Nephron (organoid): Measurements from ENCODE around the gene HSPB2.

Experiments
- H3K27ac Mint-ChIP-seq, 3 experiments: 2 replicates each; pipeline ENCODE4 v1.8.0; 2020; ENCODE audit warnings: mixed read lengths in 3 of 3, mild to moderate bottlenecking in 2 of 3, moderate library complexity in 1 of 3
- H3K27me3 Mint-ChIP-seq: 2 replicates; pipeline ENCODE4 v1.8.0; 2021; ENCODE audit warnings: low read depth, mild to moderate bottlenecking, moderate library complexity, mixed read lengths
- H3K36me3 Mint-ChIP-seq: 2 replicates; pipeline ENCODE4 v1.8.0; 2020; ENCODE audit warnings: low read depth, mixed read lengths
- H3K4me1 Mint-ChIP-seq: 2 replicates; pipeline ENCODE4 v1.8.0; 2020; ENCODE audit warnings: mixed read lengths
- H3K4me3 Mint-ChIP-seq, 3 experiments: 2 replicates each; pipeline ENCODE4 v1.8.0; 2020; ENCODE audit warnings: mild to moderate bottlenecking in 3 of 3, mixed read lengths in 3 of 3, moderate library complexity in 2 of 3
- H3K9me3 Mint-ChIP-seq: 2 replicates; pipeline ENCODE4 v1.8.0; 2020; ENCODE audit warnings: mixed read lengths
- TF ChIP-seq, protein P1 (sequence below), 3 experiments: fragments of 200-600 bp; sonication (generic); IDR thresholded peaks; one replicate each; pipeline ENCODE4 v1.5.0; 2021; ENCODE audit warnings: antibody characterized with exemption in 3 of 3; ENCODE audit not compliant: unreplicated experiment in 3 of 3

Gene HSPB2

DNA sequence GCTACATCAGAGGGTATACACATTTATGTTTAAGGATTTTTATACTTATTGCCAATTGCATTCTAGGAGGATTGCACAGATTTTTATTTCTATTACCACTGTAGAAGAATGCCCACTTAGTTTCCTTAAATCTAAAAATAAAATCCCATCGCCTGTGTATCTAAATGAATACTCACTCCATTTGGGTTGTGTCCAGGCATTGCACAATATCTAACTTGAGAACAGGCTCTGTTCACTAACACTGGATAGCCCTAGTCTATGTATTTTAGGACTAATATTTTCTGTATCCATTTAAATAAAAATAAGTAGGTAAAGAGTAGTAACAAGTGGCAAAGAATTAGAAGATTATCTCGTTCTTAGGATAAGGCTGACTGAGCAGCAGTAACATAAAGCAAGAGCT, 10.3 kb downstream of the HSPB2 start:
- H3K36me3 Mint-ChIP-seq = no peaks in the 10 kb centered on the region
- H3K27me3 Mint-ChIP-seq = no peaks in the 10 kb centered on the region
- H3K9me3 Mint-ChIP-seq = no peaks in the 10 kb centered on the region
- H3K4me1 Mint-ChIP-seq = peaks cover 64% of the 10 kb centered on the region
- H3K27ac Mint-ChIP-seq = peak overlapping the region; percentile 96 to 99 (median 97)
- peak overlapping the region; percentile 15 to 64 (median 52) for H3K4me3 Mint-ChIP-seq
- TF ChIP-seq, protein P1, sequence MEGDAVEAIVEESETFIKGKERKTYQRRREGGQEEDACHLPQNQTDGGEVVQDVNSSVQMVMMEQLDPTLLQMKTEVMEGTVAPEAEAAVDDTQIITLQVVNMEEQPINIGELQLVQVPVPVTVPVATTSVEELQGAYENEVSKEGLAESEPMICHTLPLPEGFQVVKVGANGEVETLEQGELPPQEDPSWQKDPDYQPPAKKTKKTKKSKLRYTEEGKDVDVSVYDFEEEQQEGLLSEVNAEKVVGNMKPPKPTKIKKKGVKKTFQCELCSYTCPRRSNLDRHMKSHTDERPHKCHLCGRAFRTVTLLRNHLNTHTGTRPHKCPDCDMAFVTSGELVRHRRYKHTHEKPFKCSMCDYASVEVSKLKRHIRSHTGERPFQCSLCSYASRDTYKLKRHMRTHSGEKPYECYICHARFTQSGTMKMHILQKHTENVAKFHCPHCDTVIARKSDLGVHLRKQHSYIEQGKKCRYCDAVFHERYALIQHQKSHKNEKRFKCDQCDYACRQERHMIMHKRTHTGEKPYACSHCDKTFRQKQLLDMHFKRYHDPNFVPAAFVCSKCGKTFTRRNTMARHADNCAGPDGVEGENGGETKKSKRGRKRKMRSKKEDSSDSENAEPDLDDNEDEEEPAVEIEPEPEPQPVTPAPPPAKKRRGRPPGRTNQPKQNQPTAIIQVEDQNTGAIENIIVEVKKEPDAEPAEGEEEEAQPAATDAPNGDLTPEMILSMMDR (IDR thresholded peaks at IDR 0.05; ENCODE audit: unreplicated experiment in 3 of 3) = no peak

DNA sequence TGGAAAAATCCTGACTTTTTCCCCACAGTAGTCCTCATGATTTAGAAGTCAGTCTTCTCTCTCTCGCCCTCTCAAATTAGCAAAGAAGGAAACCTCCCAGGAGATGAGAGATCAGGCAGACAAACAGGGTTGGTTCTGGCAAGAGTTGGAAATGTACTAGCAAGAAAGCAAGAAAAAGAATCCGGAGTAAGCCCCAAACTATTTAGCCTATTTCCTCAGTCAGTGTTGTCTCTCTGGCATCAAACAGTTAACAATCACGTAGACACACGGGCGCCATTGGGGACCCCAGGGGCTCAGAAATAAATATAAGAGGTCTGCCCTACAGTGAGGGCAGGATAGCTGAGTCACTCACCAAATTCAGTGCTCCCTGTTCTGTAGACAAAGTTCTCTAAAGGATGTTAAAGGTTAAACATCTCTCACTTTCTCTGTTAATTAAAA, 10.8 kb downstream of the HSPB2 start:
- TF ChIP-seq, protein P1 (IDR thresholded peaks at IDR 0.05; ENCODE audit: unreplicated experiment in 3 of 3) = no peak
- Mint-ChIP-seq H3K9me3 (no peaks in the 10 kb centered on the region), H3K36me3 (no peaks in the 10 kb centered on the region), H3K4me1 (peaks cover 58% of the 10 kb centered on the region), H3K27me3 (no peaks in the 10 kb centered on the region), H3K27ac (peak overlapping the region; percentile 96 to 99 (median 97)), H3K4me3 (peak overlapping the region; percentile 51 to 64 (median 52))

DNA sequence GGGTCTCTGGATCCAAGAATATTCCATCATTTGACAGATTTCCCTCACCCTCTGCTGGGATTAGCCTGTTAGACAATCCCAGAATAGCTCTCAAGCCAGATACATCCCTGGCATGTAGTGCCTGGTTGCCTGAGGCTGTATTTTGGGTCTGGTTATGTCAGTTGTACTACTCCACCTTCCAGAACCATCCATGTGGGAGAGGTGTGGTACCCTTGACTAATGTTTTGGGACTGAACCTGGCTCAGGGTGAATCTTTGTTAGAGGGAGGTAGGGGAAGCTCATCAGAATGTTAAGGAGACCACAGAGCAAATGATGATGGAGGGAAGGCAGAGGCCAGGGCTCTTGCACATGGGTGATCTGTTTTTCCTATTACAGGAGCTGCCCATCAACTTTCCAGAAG, 11.4 kb downstream of the HSPB2 start:
- peak overlapping the region; percentile 22 to 41 (median 36) for H3K4me3 Mint-ChIP-seq
- no peaks in the 10 kb centered on the region for H3K36me3 Mint-ChIP-seq
- H3K4me1 Mint-ChIP-seq = peaks cover 52% of the 10 kb centered on the region
- no peaks in the 10 kb centered on the region for H3K9me3 Mint-ChIP-seq
- TF ChIP-seq, protein P1 (IDR thresholded peaks at IDR 0.05; ENCODE audit: unreplicated experiment in 3 of 3) = no peak
- peak overlapping the region; percentile 96 to 99 (median 97) for H3K27ac Mint-ChIP-seq
- no peaks in the 10 kb centered on the region for H3K27me3 Mint-ChIP-seq

DNA sequence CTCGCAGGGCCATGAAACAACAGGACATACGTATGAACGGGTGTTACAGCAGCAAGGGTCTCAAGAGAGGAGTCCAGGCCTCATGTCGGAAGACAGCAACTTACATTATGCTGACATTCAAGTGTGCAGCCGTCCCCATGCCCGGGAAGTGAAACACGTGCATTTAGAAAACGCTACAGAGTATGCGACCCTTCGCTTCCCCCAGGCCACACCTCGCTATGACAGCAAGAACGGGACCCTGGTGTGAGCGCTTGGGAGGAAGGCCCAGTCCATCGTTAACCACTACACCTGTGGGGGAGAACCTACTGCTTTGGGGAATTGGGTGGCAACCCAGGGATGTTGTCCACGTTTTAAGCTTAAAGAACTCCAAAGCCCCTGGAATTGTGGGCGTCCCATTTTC, 13.4 kb downstream of the HSPB2 start:
- Mint-ChIP-seq H3K27me3 (no peaks in the 10 kb centered on the region), H3K4me3 (peak overlapping the region; percentile 55 to 87 (median 70)), H3K4me1 (peaks cover 52% of the 10 kb centered on the region), H3K27ac (peak overlapping the region; percentile 93 to 99 (median 97)), H3K36me3 (no peaks in the 10 kb centered on the region), H3K9me3 (no peaks in the 10 kb centered on the region)
- TF ChIP-seq, protein P1 (IDR thresholded peaks at IDR 0.05; ENCODE audit: unreplicated experiment in 3 of 3) = no peak

DNA sequence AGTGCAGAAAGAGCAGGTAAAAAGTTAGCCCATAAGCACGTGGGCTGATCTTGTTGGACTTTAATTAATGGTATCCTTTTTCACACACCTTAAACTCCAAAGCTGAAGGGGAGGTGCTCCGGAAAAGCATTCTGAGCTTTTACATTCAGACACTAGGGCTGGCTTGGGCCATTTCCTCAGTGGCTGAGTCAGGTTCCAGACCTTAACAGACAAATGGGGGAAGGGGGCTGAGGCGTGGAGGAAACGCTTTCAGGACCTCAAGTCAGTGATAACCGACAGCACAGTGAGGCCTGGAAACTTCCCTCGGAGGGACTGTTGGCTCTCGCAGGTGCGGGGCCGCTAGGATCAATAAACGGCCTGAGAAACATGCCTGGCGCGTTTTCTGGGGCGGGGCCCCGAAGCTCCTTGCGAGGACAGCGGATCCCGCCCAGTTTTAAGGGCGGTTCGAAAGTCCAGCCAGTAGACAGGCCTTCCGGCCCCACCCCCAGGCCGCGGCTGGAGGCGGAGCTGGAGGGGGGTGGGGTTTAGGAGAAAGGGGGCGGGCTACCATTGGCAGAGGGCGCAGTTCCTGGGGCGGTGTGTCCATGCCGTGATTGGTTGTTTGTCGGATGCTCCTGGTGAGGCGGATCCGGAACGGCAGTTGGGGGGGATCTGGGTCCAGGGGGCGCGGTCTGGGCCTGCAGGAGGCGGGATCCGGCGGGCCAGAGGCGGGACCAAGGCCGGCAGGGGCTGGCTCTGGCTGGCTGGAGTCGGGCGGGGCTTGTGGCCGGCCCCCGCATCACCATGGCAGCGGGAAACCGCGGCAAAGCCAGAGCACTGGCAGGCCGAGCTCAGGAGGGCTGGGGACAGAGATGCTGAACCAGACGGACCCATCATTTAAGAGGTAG, 14.2 kb downstream of the HSPB2 start:
- Mint-ChIP-seq H3K27me3 (no peaks in the 10 kb centered on the region), H3K27ac (peak overlapping the region; percentile 93 to 99 (median 97)), H3K4me3 (peak overlapping the region; percentile 83 to 88 (median 87)), H3K4me1 (peaks cover 50% of the 10 kb centered on the region), H3K36me3 (no peaks in the 10 kb centered on the region), H3K9me3 (no peaks in the 10 kb centered on the region)
- TF ChIP-seq, protein P1 (IDR thresholded peaks at IDR 0.05; ENCODE audit: unreplicated experiment in 3 of 3) = no peak
